ENCODE results near the gene EPB41.
"Not testable (repeated sequence)": the region's sequence is repeated elsewhere in the genome, so short reads cannot be mapped to it uniquely, and the experiment has no call there.

EPB41 gene

DNA sequence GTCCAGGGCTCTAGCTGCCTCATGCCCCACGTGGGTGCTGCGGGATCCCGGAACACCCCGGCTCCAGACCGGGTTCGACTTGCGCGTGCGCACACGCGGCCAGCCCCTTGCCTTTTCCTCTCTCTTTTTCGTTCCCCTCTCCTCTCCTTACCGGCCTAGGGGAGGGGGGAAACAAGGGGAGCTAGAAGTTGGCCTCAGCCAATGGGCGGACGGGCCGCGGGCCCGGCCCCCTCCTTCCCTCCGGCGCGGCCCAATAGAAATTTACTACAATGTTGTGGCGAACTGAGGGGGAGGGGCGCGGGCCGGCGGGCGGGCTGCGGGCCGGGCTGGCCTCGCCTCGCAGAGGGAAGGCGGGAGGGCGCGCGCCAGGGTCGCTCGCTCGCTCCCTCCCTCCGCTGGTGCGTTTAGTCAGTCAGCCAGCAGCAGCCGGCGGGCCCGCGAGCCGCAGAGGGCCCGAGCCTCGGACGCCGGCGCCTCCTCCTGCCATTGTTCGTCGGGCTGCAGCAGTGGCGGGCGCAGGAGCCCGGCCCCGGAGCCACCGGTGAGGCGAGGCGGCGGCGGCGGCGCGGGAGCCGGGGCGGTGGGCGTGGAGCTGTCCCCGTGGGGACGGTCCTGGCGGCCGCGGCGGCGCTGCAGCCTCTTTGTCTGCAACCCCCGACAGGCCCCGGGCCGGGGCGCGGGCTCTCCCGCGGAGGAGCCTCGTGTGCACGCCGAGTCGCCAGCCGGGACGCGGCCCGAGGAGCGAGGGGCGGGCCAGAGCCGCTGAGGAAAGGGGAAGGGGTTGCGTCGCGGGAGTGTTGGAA is at the start of gene EPB41:
Gene EPB41 (plus strand): TSS at position 342 of the 803 bp plus-strand sequence. CDS start 72,869 bp downstream, outside the sequence.
- DNase-seq: peak; percentile 95 to 97

DNA sequence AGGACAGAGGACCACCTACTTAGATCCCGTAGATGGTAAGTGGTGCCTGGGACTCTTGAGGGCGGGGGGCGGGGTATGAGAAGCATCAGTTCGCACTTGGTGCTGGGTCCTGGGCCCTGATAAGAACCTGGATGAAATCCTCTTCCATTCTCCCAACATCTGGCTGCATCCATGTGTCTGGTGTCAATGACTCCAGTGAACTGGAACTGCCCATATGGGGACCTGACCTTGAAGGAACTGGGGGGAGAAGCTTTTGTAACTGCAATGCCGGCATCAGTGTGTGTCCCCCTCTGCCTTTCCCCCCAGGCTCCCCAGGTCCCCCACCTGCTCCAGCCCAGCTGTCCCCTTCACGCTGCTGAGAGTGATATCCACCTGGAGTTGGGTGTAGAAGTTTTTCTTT is 49.7 kb upstream of the EPB41 start:
- DNase-seq: no peak

DNA sequence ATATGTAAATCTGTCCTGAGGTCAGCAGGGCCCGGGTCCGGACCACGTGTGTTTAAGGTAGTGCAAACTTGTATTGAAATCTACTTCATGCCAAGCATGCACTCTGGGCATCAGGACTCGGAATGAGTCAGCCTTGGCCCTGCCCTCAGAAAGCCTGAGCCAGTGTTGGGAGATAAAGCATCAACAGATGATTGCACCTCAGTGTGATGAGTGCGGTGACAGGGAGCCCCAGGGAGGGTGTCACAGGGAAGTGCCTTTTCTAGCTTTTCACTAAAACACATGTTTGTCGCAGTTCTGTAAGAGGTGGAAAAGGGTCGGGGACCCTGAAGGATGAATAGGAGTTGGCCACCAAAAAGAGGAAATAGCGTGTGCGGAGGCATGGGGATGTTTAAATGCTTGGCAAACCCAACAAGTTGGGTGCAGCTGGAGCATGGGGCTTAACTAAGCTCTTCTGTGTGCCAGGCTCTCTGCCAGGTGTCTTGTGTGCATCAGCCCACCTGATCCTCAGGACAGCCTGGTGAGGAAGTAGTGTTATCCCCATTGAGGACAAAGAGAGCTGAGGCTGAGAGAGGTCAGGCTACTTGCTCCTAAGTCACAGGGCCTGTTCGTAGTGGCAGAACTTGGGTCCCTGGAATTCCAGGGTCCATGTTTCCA is 48.2 kb upstream of the EPB41 start:
- no peak for DNase-seq

DNA sequence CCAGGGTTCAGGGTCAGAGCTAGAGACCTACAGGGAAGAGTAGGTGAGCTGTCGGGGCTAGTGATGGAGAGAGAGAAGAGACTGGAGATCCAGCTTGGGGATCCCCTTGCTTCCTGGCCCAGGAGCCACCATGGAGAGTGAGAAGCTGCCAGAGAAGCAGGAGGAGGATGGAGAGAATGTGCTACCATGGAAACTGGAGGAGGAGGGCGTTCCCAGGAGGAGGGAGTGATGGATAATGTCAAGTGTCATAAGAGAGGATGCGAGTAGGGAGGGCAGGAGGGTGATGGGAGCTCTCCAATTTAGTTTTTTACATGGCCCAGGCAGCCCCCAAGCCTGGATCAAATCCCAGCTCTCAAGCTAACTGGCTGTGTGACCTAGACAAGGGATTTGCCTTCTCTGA is 46.5 kb upstream of the EPB41 start:
- no peak for DNase-seq

DNA sequence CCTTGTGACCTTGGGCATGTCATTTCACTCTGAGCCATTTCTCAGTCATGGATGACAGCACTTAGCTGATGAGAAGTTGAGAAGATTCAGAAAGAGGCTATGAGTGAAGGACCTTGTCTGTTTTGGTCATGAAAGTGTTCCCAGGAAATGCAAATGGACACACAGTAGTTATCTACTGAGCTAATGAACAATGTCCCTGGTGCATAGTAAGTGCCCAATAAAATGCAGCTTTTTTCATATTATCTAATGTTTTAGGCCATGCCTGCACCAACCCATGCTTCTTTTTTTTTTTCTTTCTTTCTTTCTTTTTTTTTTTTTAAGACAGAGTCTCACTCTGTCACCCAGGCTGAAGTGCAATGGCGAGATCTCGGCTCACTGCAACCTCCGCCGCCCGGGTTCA is 44.4 kb upstream of the EPB41 start:
- DNase-seq: no peak

DNA sequence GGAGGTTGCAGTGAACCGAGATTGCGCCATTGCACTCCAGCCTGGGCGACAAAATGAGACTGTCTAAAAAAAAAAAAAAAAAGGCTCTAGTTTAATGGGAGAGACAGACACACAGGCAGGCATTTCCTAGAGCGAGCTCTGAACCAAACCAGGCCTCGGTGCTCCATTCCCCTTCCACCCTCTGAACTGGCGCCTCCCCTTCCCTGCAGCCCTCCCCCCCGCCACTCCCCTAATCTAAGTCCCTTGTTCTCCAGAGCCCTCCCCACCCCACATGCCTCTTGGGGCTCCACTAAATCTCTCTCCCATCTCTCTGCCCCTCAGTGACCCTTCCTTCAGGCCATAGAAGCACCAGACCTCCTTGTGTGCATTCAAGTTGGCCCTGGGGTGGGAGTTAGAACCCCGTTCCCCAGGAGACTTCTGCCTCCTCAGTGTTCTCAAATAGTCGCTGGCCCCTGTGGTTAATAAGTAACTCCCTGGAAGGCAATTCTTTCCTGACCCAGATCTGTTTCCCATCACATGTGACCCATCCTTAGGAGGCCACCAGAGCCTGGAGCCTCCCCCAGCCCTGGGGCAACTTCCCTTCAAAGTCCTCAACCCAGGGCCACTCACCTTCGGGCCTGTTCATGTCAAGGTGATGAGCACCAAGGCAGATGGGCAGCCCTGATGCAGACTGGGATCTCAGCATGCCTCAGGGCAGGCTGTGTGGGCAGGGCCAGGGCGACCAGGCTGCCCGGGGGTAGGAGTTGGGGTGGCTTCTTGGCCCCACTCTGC is 42.6 kb upstream of the EPB41 start:
- DNase-seq: no peak

DNA sequence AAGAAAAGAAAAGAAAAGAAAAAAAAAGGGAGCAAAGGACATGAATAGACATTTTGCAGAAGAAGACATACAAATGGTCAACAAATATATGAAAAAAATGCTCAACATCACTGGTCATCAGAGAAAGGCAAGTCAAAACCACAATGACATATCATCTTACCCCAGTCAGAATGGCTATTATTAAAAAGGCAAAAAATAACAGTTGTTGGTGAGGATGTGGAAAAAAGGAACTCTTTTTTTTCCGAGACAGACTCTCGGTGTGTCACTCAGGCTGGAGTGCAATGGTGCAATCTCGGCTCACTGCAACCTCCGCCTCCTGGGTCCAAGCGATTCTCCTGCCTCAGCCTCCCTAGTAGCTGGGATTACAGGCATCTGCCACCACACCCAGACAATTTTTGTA is 39.2 kb upstream of the EPB41 start:
- not testable (repeated sequence) for DNase-seq

DNA sequence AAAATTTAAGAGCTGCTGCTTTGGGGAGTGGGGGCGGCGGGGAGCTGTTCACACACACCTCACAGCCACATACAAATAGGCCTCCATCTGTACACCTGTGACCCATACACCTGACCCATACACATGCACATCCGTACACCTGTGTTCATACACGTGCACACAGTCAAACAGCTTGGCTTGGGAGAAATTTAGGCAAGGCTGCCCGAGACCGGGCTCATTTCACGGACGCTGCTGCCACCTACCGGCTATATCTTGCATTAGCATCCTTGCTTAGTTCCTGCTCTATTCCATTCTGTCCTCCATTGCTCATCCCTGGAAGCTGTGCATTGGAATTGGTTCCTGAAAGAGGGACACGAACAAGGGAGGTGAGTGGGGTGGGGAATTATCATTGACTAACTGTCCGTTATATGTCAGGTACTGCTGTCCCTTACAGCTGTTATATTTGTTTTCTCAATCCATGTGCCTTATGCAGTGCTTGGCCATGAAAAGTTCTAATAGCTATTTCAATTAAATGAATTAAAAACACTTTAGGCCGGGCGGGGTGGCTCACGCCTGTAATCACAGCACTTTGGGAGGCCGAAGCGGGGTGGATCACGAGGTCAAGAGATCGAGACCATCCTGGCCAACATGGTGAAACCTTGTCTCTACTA is 37.1 kb upstream of the EPB41 start:
- peak; percentile 52 to 83 for DNase-seq

DNA sequence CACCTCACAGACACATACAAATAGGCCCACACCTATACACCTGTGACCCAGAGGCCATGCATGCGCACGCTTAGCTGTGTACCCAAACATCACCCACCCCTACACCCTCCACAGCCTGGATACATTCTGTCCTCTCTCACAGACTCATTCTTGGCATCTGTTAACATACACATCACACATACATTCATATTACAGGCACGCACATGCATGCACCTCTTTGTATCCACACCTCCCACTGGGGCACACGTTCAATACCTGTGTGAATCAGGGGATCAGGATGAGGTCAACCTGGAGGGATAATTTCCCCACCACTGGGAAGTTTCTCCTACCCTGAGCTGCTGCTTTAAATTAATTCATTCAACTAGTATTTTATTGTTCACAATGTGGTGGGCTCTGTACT is 35.6 kb upstream of the EPB41 start:
- DNase-seq: no peak

DNA sequence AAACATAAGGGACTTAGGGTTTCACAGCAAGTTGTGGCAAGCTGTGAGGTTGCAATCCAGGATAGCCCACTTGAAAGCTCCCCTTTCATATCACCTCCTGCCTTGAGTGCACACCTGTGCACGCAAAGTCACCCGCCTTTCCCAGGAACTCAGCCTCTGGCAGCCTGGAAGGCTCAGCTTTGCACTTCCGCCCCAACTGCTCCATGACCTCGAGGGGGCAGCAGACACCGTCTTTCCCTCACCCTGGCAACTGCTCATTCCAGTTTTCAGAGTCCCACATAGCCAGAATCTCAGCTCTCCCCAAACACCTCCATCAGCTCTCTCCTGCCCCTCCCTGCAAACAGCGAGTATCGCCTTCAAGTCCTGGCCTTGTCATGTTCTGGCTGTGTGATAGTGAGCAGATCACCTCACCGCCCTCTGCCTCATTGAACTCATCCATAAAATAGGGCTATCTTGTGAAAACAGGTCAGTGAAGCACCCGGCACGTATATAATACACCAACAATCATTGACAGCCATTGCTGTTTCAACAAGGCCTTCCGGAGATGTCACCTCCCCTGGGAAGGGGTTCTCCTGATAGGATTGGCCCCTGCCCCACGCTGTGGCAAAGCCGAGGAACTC is 32.2 kb upstream of the EPB41 start:
- DNase-seq: peak; percentile 92

DNA sequence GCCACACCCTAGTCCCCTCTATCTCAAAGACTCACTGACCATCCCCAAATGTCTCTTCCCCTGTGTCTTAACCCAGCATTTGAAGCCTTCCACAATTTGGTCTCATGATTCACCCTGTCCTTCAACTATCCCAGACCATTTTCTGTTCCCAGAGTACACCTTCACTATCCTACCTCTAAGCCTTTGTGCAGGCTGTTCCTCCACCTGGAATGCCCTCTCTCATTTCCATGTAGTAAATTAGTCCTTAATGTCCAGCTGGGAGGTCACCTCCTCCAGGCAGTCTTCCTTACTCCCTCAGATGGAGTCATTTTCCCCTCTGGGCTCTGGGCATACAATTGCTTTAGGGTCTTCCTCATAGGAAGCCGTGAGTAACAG is 31.1 kb upstream of the EPB41 start:
- DNase-seq: no peak

DNA sequence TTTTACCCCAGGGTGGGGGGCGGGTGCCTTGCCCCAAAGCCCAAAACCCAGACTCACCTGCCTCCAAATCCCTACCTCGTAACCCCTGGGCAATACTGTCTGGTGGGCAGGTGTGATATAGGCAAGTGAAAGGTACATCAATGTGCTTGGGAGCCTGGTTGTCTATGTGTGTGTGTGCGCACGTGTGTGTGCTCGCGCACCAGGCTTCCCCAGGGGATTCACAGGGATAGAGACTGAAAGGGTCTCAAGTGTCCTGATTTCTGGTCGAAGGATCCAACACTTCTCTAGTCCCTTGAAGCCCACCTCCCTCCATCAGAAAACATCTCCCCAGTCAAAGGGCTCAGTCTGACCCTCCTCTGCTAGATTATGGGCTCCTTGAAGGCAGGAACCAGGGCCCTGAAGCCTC is 28.9 kb upstream of the EPB41 start:
- no peak for DNase-seq

DNA sequence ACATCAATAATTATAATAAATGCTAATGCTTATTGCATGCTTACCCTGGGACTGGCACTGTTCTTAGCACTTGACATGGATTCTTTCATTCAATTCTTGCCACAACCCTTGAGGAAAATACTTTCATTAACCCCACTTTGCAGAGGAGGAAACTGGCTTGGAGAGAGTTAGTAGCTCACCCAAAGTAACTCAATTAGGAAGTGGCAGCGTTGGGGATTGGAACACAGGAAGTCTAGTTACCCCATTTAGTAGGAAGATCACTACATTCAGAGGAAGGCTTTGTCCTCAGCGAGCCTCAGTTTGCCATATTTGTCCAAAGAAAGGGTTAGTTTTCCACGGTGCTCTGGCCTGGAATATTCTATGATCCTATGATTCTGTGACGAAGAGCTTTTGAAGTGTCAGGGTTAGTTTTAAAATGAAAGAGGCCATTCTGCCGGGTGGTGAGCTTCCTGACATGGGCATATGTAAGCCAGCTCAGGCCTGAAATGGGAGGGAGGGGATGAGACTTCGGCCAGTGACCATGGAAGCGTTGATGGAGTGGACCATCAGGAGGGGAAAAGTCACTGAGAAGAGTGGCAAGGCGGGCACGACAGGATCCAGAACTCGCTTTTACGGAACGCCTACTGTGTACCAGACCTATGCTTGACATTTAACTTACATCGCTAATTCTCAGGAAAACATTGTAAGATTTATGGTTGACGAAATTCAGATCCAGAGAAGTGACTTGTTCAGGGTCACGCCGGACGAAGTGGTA is 28.2 kb upstream of the EPB41 start:
- no peak for DNase-seq

DNA sequence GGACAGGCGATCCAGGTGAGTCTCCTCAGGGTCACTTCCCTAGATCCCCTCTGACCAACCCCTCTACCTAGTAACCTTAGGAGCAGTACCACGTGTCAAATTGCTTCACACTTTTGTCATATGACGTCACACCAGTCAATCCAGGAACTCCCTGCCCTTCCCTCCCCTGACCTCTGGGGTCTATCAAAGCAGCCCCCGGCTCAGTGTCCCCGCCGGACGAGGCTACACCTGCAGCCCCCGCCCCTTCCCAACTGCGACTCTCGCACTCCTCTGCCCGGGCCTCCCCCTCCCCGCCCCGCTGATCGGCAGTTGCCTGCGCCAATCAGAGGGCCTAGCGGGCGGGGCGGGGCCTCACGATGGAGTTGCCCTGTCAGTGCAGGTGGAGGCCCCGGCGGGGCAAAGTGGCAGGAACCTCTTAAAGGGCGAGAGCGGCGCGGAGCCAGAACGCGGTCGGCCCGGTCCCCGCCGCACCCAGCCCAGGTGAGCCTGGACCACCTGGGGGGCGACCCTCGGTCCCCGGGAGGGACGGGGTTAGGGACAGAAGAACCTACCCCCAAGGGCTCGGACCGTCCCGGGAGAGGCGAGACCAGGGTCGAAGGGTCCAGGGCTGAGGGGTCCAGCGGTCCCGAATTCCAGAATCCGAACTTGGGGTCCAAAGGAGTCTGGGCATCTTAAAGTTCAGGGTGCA is 27.5 kb upstream of the EPB41 start:
- peak; percentile 55 to 89 for DNase-seq

DNA sequence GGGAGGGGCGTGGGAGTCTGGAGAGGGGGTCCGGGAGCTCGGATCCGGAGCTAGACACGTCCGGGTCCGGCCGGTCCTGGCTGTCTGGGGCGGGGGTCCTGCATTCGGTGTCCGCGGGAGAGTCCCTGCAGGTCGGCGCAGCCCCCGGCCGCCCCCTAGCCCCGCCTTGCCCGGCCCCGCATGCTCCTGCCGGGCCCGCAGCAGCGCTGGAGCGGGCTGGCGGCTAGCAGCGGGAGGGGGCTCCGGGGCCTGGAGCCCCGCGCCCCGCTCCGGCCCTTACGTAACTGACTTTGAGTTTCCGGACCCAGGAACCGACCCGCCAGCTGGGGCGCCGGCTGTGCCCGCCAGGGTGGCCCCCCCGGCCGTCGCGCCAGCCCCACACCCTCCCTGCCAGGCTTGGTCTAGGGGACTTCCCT is 26.9 kb upstream of the EPB41 start:
- no peak for DNase-seq

DNA sequence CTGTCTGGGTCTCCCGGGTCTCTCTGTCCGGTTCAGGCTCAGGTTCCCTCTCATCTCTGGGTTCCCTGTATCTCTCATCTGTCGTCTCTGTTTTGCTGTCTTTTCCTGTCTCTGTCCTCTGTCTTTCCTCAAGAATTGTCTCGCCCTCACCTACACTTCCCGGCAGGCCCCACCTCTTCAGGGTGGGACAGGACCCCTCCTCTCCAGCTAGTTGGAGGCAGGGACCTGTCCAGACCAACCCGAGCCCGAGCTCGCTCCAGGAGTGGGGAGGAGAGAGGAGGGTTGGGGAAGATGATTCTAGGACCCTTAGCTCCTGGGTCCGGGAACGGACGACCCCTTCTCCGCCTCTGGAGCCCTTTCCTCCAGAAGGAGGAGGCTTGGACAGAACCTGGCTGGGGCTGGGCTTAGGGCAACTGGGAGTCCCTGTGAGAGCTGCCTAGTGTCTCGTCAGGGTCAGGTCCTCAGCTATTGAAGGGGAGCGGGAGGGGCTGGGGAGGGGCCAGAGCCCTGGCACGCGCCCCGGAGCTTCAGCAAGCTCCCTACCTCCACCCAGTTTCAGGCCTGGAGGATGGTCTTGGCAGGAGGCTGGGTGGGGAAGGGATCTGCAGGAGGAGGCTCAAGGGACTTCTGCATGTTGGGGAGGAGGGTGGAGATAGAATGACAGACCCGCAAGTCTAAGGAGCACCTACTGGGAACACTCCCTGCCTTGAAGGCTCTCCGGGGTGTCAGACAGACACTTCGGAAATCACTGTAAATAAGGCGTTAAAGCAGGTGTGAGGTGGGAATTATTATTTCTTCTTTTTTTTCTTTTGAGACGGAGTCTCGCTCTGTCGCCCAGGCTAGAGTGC is 26.3 kb upstream of the EPB41 start:
- peak in 1 of 2 experiments; percentile 56 for DNase-seq

DNA sequence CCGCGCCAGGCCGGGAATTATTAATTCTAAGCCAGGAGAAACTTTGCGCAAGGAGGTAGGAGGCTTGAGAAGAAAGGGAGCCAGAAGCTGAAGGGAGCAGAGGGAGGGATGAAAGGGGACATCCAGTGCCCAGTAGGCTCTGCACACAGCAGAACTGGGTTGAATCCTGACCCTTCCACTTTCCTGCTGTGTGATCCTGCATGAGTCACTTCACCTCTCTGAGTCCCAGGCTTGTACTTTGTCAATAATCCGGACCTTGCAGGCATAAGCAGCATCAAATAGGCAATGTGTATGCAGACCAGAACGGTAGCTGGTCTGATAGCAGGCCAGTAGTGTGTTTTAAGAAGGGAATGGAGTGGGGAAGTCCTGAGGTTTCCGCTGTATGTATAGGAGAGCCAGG is 25.5 kb upstream of the EPB41 start:
- no peak for DNase-seq

DNA sequence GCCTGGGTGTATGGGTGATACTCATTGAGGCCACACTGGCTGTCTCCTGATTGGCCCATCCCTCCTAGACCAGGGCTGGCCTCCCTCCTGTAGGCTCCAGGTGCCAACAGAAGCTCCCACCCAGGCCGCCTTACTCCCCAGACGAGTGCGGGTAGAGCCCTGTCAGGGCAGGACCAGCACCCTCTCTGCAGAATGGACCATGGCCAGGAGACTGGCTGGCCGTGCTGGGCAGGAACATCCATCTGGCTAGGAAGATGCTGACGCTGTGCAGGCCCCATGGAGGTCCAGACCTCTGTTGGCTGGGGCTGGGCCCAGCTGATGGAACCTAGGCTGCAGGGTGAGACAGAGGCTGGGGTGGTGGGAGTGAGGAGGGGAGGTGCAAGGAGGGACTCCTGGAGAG is 25.0 kb upstream of the EPB41 start:
- DNase-seq: no peak

DNA sequence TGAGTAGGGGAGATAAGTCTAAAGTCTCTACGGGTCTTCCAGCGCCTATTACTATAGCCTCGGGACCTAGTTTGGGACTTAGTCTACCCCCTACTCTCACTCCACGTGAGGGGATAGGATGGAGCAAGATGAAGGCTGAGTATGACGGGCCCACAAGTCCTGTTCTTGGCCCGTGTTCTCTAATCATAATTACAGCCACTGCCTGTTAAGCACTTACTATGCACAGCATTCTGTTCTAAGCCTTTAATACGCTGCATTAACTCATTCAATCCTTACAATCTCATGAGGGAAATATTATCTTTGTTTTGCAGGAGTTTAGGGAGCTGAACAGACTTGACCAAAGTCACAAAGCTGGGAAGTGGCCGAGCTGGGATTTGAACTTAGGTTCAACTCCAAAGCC is 23.9 kb upstream of the EPB41 start:
- DNase-seq: no peak

DNA sequence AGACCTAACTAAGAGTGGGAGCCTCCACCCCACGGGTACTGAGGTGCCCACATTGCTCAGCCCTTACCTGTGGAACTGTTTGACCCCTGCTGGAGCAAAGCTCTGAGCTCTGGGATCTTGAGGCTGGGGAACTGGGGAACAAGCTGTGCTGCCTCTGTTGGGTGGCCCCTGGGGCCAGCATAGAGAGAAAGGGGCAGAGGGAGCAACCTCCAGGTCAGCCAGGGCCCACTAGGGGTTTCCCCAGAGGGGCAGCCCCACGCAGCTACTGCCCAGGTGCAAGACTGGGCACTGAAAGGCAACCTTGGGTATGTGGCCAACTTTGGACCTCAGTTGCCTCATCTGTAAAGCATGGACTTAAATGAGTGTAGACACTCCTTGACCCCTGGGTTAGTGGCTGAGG is 23.5 kb upstream of the EPB41 start:
- no peak for DNase-seq

Measured in NCI-H446 (cell line).